GM12864 (cell line): Measurements from ENCODE around the gene ARID1B.

ENCODE experiments used
- DNase-seq: peaks from one replicate; pipeline ENCODE4 v3.0.0-alpha.2; 2011; ENCODE audit warnings: low read depth
- H3K4me3 ChIP-seq: 2 replicates; pipeline ENCODE4 v1.5.1; 2011; ENCODE audit warnings: mild to moderate bottlenecking, low read depth, low read length, control low read depth
- TF ChIP-seq, protein P1 (sequence below): IDR thresholded peaks from 2 replicates; pipeline ENCODE4 v1.5.1; 2011; ENCODE audit warnings: low read depth, mild to moderate bottlenecking, moderate library complexity, low read length, control low read depth, inconsistent platforms; ENCODE audit errors: missing control alignments

The ARID1B gene

DNA sequence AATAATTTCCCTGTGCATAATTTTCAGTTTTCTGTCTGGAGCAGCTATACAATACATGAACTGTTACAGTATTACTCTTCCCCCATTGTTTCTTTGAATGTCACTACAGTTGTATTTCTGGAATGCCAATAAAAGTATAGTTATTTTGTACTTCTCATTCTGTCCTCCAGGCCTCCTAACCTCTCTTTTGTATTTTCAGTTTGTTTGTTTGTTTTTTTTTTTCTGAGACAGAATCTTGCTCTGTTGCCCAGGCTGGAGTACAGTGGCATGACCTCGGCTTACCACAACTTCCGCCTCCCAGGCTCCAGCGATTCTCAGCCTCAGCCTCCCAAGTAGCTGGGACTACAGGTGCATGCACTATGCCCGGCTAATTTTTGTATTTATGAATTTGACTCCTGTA, 16.8 kb upstream of the ARID1B start:
- no peak for DNase-seq
- TF ChIP-seq, protein P1, sequence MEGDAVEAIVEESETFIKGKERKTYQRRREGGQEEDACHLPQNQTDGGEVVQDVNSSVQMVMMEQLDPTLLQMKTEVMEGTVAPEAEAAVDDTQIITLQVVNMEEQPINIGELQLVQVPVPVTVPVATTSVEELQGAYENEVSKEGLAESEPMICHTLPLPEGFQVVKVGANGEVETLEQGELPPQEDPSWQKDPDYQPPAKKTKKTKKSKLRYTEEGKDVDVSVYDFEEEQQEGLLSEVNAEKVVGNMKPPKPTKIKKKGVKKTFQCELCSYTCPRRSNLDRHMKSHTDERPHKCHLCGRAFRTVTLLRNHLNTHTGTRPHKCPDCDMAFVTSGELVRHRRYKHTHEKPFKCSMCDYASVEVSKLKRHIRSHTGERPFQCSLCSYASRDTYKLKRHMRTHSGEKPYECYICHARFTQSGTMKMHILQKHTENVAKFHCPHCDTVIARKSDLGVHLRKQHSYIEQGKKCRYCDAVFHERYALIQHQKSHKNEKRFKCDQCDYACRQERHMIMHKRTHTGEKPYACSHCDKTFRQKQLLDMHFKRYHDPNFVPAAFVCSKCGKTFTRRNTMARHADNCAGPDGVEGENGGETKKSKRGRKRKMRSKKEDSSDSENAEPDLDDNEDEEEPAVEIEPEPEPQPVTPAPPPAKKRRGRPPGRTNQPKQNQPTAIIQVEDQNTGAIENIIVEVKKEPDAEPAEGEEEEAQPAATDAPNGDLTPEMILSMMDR: no peak
- H3K4me3 ChIP-seq: no peak overlapping the region

DNA sequence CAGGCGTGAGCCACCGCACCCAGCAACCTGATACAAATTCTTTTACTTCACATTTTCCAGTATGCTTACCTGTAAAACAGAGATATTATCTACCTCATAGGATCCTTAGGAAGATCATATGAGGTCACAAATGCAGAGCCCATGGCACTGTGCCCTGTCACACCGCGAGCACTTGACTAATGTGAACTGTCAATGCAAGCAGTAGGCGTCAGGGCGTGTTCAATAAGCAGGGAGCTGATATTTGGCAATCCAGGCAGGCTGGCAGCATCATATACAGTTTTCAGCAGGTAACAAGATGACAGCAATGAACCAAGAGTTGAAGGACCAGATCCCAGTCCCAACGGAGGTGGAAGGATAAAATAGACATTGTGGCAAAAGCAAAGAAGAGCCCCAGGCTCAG, 14.6 kb upstream of the ARID1B start:
- TF ChIP-seq, protein P1: no peak
- no peak overlapping the region for H3K4me3 ChIP-seq
- no peak for DNase-seq

DNA sequence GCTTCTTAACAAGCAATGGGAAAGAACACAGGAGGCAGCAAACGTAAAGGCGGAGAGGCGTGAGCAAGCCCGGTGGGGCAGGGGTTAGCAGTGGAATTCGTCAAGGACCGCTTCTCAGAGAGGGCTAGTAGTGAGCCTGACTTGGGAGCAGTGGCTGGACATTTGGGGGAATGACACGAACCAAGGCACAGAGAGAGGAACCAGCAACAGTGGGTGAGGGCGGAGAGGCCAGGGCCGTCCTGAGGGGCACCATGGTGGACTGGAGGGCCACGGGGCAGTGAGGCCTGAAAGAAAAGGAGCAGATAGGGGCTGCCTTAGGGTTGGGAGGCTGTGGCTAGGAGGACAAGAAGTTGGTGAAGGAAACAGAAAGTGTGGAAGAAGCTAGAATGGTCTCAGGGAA, 12.1 kb upstream of the ARID1B start:
- TF ChIP-seq, protein P1: no peak
- no peak for DNase-seq

DNA sequence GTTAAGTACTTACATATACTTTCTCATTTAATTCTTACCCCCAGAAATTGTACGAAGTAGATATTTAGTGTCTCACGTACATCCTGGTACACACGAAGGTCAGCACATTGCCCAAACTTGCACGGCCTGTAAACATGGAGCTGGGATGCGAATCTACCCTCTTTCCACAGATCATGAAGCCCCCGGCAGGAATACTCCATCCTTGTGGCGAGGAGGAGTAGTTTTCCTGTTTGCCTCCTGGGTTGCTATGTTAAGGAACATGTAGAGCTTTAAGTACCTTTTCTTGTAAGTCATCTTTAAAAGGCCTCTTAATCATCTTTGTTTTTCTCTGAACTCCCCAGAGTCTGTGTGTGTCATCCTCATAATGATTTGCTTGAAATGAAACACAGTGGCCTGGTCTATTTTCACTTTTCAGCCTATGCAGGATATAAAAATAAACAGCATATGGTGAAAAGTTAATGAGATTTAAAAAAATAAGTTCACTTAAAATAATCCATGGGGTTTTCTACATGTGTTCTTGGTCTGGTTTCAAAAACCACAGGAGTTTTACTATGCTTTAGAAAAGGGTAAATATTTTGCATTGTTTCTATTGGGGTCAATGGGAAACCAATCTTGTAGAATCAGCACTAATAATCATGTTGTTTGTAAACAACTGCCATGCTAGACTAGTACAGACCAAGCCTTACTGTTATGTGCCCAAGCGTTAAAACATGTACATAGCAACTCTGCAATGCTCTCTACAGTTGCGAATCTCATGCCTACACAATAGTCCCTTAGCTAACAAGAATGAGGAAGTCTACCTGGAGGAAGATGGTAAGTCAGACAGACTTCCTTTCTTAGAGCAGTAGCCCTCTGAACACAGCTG, 9.3 kb upstream of the ARID1B start:
- H3K4me3 ChIP-seq: peak overlapping the region; percentile 34
- TF ChIP-seq, protein P1: peak; percentile 11

More for the DNA sequence above, 12.1 kb upstream of the ARID1B start:
- no peak overlapping the region for H3K4me3 ChIP-seq

GRCh38 chr6:156771047-156771446, 6.1 kb upstream of the ARID1B start:
- H3K4me3 ChIP-seq: no peak overlapping the region
- DNase-seq: no peak
- TF ChIP-seq, protein P1: no peak

More for the DNA sequence above, 9.3 kb upstream of the ARID1B start:
- DNase-seq: peak; percentile 82

GRCh38 chr6:156771761-156772160, 5.4 kb upstream of the ARID1B start:
- TF ChIP-seq, protein P1: no peak
- DNase-seq: no peak
- H3K4me3 ChIP-seq: no peak overlapping the region

DNA sequence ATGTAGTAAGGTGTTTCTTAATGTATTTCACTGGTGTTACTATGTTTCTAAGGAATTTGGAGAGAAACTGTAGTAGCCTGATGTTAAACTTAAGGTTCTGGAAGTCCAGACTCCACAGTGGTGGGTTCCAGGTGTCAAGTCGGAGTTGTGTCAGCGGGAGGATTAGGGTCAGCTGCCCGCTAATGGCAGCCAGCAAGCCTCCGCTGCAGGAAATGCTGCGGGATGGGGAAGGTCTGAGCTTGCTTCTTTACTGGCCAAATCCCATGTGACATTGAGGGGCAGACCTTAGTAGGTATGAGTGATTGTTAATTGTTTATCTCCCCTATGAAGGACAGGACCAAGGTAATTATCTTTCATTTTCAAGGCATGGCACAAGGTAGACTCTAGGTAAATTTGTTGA, 3.7 kb upstream of the ARID1B start:
- no peak for DNase-seq
- H3K4me3 ChIP-seq: no peak overlapping the region

More for the DNA sequence above, 3.7 kb upstream of the ARID1B start:
- TF ChIP-seq, protein P1: no peak
